Suprapubic skin (tissue), 4 donors: ENCODE data around the gene FNDC11. TPM values are rescaled to one million over a fixed set of nuclear protein-coding genes. Genes with fewer than 3 reads are reported as not detected.

ENCODE experiments used
- DNase-seq, 2 donors: peaks; one replicate each; pipeline ENCODE4 v3.0.0-alpha.2; 2019; ENCODE audit warnings: low spot score in 2 of 2
- H3K27ac ChIP-seq: fragments of 200-600 bp; sonication (generic); one replicate; pipeline ENCODE4 v1.5.1; 2019
- H3K27me3 ChIP-seq: fragments of 200-600 bp; sonication (generic); one replicate; pipeline ENCODE4 v1.5.1; 2019
- H3K36me3 ChIP-seq: fragments of 200-600 bp; sonication (generic); one replicate; pipeline ENCODE4 v1.5.1; 2019
- H3K4me1 ChIP-seq: fragments of 200-600 bp; sonication (generic); one replicate; pipeline ENCODE4 v1.5.1; 2019
- H3K4me3 ChIP-seq: fragments of 200-600 bp; sonication (generic); one replicate; pipeline ENCODE4 v1.5.1; 2019; ENCODE audit warnings: mild to moderate bottlenecking
- H3K9me3 ChIP-seq: fragments of 200-600 bp; sonication (generic); one replicate; pipeline ENCODE4 v1.5.1; 2019
- EP300 ChIP-seq: sonication (generic); formaldehyde crosslinking; IDR thresholded peaks from one replicate; pipeline ENCODE4 v1.6.1; 2017; ENCODE audit warnings: antibody characterized with exemption
- POLR2A ChIP-seq, 2 donors: fragments of 450-650 bp; IDR thresholded peaks; one replicate each; pipeline ENCODE4 v1.6.1; 2017; ENCODE audit warnings: antibody characterized with exemption in 2 of 2, mild to moderate bottlenecking in 2 of 2, moderate library complexity in 2 of 2
- POLR2AphosphoS5 ChIP-seq, 3 donors: sonication (generic); formaldehyde crosslinking; IDR thresholded peaks; one replicate each; pipeline ENCODE4 v1.6.1; 2017; ENCODE audit warnings: antibody characterized with exemption in 3 of 3
- WGBS: methylation state at CpG from one replicate; pipeline ENCODE4 v1.1.5; 2018; 5-methylcytosine and 5-hydroxymethylcytosine counted together
- total RNA-seq, 4 donors: library from RNA; depleted of rRNA; stranded (reverse); fragments of >200 nt; gene quantifications; one replicate each; pipeline ENCODE4 v1.1.0, GENCODE V29; 2016
- TF ChIP-seq, protein P1 (sequence below), 2 donors: fragments of 200-600 bp in 1 of 2; fragments of 450-650 bp in 1 of 2; sonication (generic) in 1 of 2; IDR thresholded peaks; one replicate each; pipeline ENCODE4 v1.5.1; 2016 to 2019; ENCODE audit warnings: antibody characterized with exemption in 2 of 2, mild to moderate bottlenecking in 1 of 2, moderate library complexity in 1 of 2

FNDC11 gene
- total RNA-seq, 4 donors from 2014 or later, result 0.25 to 0.36 TPM; not detected in 2

DNA sequence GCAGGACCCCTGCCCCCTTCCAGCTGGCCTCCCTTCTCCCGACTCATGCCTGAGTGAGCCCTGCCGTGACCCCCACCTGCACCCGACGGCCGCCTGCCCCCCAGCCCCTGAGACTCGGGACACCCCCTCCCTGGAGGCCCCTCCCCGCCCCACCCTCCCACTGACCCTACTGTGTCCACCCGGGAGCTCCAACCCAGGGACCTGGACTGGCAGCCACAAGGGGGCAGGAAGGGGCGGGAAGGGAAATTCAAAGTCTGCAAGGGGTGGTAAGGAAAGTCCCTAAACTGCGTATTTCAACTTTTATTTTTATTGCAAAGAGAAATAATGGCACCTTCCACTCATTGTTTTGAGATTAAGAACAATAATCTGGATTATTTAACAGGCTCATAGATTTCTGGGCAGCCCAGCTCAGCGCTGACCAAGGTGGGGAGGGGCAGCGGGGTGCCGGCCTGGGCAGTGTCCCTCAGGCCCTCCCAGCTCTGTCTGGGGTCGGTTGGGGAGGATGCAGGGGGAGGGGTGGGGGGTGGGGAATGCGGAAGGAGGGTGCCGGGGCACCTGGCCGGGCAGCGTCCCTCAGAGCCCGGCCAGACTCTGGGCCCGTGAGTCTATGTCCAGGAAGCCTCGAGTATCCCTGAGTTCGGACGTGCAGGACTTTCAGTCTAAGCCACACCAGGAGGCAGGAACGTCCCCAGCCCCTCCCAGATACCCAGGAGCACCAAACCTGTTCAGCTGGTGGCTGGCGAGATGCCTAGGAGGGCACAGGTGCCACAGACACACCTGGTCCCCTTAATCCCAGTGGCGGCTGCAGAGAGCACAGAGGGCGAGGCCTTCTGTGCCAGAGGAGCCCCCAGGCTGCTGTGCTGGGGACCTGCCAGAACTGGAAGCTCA lies 15.5 kb upstream of the FNDC11 start:
- Histone ChIP-seq H3K36me3 (no peaks in the 10 kb centered on the region), H3K27ac (peak overlapping the region; percentile 87), H3K9me3 (no peaks in the 10 kb centered on the region), H3K27me3 (peaks cover 7% of the 10 kb centered on the region), H3K4me3 (peak overlapping the region; percentile 49), H3K4me1 (peaks cover 92% of the 10 kb centered on the region)
- WGBS, result 35% methylated on average over 10 of the region's 27 CpGs
- DNase-seq, result no peak
- TF ChIP-seq POLR2AphosphoS5 (IDR thresholded peaks at IDR 0.05) (no peak), POLR2A (IDR thresholded peaks at IDR 0.05) (no peak), EP300 (no peak)
- TF ChIP-seq, protein P1, sequence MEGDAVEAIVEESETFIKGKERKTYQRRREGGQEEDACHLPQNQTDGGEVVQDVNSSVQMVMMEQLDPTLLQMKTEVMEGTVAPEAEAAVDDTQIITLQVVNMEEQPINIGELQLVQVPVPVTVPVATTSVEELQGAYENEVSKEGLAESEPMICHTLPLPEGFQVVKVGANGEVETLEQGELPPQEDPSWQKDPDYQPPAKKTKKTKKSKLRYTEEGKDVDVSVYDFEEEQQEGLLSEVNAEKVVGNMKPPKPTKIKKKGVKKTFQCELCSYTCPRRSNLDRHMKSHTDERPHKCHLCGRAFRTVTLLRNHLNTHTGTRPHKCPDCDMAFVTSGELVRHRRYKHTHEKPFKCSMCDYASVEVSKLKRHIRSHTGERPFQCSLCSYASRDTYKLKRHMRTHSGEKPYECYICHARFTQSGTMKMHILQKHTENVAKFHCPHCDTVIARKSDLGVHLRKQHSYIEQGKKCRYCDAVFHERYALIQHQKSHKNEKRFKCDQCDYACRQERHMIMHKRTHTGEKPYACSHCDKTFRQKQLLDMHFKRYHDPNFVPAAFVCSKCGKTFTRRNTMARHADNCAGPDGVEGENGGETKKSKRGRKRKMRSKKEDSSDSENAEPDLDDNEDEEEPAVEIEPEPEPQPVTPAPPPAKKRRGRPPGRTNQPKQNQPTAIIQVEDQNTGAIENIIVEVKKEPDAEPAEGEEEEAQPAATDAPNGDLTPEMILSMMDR (IDR thresholded peaks at IDR 0.05), result no peak

DNA sequence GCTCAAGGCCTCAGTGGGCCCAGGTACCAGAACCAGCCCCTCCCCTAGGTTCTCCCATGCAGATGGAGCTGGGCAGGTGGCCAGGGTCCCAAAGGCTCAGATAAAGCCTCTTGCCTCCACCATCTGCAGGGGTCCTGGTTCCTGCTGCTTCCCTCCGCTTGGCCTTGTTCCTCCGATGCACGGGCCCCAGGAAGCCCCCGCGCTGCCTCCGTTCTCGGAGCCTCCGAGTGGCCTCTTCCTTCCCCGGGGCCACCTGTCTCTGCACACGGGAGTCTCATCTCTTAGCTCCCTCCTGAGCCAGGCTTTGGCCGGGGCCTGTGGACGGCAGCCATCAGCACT lies 14.9 kb upstream of the FNDC11 start:
- Histone ChIP-seq H3K4me3 (no peak overlapping the region), H3K9me3 (no peaks in the 10 kb centered on the region), H3K4me1 (peaks cover 86% of the 10 kb centered on the region), H3K27me3 (peaks cover 7% of the 10 kb centered on the region), H3K36me3 (no peaks in the 10 kb centered on the region), H3K27ac (no peak overlapping the region)
- WGBS, result no CpG with 5 or more reads among the region's 12 CpGs
- no peak for TF ChIP-seq EP300
- no peak for TF ChIP-seq POLR2A (IDR thresholded peaks at IDR 0.05)
- no peak for TF ChIP-seq POLR2AphosphoS5 (IDR thresholded peaks at IDR 0.05)
- TF ChIP-seq, protein P1 (IDR thresholded peaks at IDR 0.05), result no peak
- DNase-seq, result no peak

DNA sequence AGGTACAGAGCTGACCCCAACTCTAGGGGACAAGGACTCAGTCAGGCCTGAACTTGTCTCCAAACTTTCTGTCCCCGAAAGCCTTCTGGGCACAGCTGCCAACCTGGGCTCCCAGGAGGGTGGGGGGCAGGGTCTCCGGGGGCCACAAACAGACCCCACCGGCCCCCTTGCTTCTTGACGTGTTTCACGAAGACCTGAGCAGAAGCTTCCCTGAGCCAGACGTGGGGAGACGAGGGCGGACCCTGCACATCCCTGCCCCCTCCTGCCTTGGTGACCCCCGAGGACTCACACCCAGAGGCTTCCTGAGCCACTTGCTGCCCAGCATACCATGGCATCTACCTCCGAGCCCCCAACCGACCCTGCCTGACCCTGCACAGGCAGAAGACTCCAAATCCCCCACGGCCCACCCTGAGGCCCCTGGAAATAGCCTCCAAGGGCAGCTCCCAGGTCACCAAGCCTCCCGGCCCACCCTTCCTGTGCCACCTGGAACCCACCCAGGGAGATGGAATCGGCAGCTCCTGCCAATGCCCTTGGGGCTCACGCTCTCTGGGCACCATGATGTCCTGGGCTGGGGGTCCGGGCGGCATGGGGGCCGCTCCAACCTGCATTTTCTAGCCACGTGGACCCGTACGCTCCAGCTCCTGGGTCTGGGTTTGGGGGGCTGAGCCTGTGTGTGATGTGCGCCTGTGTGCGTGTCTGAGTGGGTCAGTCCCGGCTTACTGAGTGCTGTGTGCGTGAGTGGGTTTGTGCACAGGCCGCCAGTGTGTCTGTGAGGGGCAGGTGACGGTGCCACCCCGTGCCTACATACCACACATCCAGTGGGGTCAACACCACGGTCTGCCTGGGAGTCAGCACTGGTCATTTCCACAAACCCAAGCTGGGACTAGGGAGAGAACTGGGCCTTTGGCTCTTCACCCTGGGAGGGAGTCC lies 14.3 kb upstream of the FNDC11 start:
- TF ChIP-seq POLR2A (IDR thresholded peaks at IDR 0.05) (no peak), EP300 (no peak), POLR2AphosphoS5 (IDR thresholded peaks at IDR 0.05) (no peak)
- TF ChIP-seq, protein P1 (IDR thresholded peaks at IDR 0.05), result no peak
- no peaks in the 10 kb centered on the region for H3K9me3 ChIP-seq
- H3K4me3 ChIP-seq, result no peak overlapping the region
- peaks cover 79% of the 10 kb centered on the region for H3K4me1 ChIP-seq
- peaks cover 3% of the 10 kb centered on the region for H3K27me3 ChIP-seq
- DNase-seq, result no peak
- WGBS, result 73% methylated on average over 5 of the region's 29 CpGs
- H3K36me3 ChIP-seq, result no peaks in the 10 kb centered on the region
- H3K27ac ChIP-seq, result no peak overlapping the region

- H3K36me3 ChIP-seq, result no peaks in the 10 kb centered on the region
- DNase-seq, result no peak
- no peaks in the 10 kb centered on the region for H3K9me3 ChIP-seq
- peaks cover 75% of the 10 kb centered on the region for H3K4me1 ChIP-seq
- H3K27ac ChIP-seq, result no peak overlapping the region
- H3K4me3 ChIP-seq, result no peak overlapping the region
- WGBS, result 61% methylated on average over 12 of the region's 49 CpGs
- no peaks in the 10 kb centered on the region for H3K27me3 ChIP-seq
- TF ChIP-seq POLR2AphosphoS5 (IDR thresholded peaks at IDR 0.05), result no peak
- TF ChIP-seq, protein P1 (IDR thresholded peaks at IDR 0.05), result no peak
- TF ChIP-seq EP300, result no peak
These were observed 13.4 kb upstream of the FNDC11 start for GRCh38 chr20:63540417-63541186.
